ENCODE measurements around the gene VPS52. TPM values are rescaled to one million over a fixed set of nuclear protein-coding genes. Genes with fewer than 3 reads are reported as not detected.

VPS52 gene
- total RNA-seq, 1 donor from 2014 or later: 35.1 TPM

DNA sequence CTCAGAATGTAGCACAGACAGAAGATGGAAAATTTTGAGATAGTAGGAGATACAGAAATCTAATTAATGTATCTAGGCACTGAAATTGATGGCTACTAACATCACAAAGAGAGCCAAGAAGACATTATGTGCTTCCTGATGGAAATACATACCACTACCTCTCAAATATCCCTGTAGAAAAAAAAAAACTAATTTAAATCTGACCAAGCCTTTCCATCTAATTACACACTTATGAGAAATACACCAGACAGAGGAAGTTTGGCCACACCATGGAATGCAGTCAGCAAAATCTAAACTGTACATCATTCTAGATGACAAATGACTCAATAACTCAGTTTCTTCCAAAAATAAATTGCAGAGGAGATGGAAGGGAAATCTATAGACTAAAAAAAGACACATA, 18.9 kb downstream of the VPS52 start:
- Histone ChIP-seq H3K27ac (replicated peaks) (no peak overlapping the region), H3K4me3 (no peak overlapping the region), H3K36me3 (peaks cover 38% of the 10 kb centered on the region), H3K9me3 (replicated peaks) (no peaks in the 10 kb centered on the region), H3K4me1 (peaks cover 28% of the 10 kb centered on the region), H3K27me3 (ENCODE audit: low read depth) (no peaks in the 10 kb centered on the region)
- DNase-seq: no peak
- intact Hi-C loops (cut with micrococcal nuclease): no loop called here
- TF ChIP-seq, protein P1, sequence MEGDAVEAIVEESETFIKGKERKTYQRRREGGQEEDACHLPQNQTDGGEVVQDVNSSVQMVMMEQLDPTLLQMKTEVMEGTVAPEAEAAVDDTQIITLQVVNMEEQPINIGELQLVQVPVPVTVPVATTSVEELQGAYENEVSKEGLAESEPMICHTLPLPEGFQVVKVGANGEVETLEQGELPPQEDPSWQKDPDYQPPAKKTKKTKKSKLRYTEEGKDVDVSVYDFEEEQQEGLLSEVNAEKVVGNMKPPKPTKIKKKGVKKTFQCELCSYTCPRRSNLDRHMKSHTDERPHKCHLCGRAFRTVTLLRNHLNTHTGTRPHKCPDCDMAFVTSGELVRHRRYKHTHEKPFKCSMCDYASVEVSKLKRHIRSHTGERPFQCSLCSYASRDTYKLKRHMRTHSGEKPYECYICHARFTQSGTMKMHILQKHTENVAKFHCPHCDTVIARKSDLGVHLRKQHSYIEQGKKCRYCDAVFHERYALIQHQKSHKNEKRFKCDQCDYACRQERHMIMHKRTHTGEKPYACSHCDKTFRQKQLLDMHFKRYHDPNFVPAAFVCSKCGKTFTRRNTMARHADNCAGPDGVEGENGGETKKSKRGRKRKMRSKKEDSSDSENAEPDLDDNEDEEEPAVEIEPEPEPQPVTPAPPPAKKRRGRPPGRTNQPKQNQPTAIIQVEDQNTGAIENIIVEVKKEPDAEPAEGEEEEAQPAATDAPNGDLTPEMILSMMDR (IDR thresholded peaks at IDR 0.05; ENCODE audit: borderline replicate concordance): no peak

DNA sequence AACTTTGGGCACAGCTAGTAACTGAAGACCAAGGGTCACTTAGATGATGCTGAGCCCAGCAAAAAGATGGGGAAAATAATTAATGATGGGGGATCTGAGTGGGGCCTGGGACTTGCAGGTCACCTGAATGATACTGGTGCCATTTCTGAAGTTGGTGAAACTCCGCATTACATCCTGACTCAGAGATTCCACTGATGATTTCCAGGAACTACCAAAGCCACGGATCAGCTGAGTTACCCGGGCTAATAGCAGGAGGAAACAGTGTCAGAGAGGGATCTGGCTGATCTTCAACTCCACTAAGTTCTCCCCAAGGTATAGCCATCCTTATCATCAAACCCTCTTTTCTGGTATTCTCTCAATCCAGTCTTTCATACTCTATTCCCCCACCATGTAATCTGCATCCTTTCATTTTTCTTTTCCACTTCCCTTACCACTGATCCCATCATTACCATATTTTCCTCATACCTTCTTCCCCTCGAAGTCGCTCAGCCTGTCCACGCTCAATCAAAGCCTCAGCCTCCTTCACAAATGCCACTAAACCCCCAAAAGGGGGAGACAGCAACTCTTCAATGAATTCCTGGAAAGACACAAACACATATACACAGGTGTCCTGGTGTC, 20.2 kb downstream of the VPS52 start:
- no peaks in the 10 kb centered on the region for H3K27me3 ChIP-seq (ENCODE audit: low read depth)
- TF ChIP-seq, protein P1 (IDR thresholded peaks at IDR 0.05; ENCODE audit: borderline replicate concordance): no peak
- intact Hi-C loops (cut with micrococcal nuclease): no loop called here

DNA sequence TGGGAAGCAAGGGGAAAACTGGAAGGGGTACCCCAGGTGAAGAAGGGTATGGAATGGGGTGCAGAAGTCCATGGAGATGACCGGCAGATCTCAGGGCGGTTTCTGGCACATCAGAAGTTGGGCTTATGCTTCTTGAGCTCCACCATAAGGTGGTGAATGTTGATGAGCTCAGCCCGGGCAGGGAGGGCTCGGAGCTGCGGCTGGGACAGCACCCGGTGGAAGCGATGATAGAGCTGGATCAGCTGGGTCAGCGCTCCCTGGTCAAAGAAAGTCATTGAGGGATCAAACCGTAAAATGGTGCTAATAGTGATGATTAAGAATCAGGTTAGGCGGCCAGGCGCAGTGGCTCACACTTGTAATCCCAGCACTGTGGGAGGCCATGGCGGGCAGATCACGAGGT, 20.9 kb downstream of the VPS52 start:
- intact Hi-C loops (cut with micrococcal nuclease): no loop called here
- TF ChIP-seq, protein P1 (IDR thresholded peaks at IDR 0.05; ENCODE audit: borderline replicate concordance): no peak
- no peak overlapping the region for H3K4me3 ChIP-seq
- peaks cover 23% of the 10 kb centered on the region for H3K36me3 ChIP-seq
- H3K27ac ChIP-seq (replicated peaks): peak overlapping the region; percentile 96
- H3K9me3 ChIP-seq (replicated peaks): no peaks in the 10 kb centered on the region
- peaks cover 30% of the 10 kb centered on the region for H3K4me1 ChIP-seq
- no peak for DNase-seq
- no peaks in the 10 kb centered on the region for H3K27me3 ChIP-seq (ENCODE audit: low read depth)

More for the DNA sequence above, 20.2 kb downstream of the VPS52 start:
- Histone ChIP-seq H3K4me1 (peaks cover 30% of the 10 kb centered on the region), H3K4me3 (no peak overlapping the region), H3K9me3 (replicated peaks) (no peaks in the 10 kb centered on the region), H3K36me3 (peaks cover 25% of the 10 kb centered on the region), H3K27ac (replicated peaks) (no peak overlapping the region)
- no peak for DNase-seq

DNA sequence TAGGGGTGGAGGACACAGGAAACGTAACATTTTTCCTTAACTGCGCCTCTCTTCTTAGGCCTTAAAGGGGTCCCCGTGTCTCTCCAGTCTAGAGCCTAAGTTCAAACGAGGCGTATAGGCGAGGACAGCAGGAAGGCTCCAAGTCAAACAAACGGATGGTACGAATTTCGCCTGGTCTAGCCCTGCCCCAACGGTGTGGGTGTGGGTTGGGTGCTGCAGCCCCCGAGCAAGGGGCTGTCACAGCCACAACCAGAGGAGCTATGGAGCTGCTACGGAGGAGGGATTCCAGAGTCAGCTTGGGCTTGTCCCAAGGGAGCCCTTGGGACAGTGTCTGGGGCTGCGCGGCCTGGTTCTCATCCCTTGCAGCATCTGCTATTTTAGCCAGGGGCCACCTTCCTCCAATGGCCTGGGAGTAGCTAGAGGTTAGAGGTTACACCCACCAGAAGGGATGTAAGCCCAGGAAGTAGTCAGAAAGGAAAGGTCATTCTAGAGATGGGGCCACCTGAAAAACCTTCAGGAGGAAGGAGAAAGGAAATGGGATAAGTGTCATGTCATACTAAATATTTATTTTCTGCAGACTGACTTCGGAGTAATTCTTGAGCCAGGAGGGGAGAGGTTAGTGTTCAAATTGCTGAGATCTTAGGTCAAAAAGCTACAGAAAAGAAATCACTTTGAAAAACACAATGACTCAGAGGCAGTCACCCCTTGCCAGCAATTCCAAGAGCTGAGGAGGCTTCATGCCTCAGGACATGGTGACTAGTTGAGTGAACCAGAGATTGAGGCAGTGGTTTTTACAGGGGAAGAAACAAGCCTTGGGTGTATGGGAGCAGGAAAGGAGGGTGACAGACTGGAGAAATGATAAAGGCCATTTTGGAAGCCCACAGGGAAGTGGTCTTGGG, 21.7 kb downstream of the VPS52 start:
- intact Hi-C loops (cut with micrococcal nuclease): loop anchor here (5.0 kb wide), 2 partner anchors 88 to 128 kb away; no protein-coding TSS in a partner anchor
- DNase-seq: no peak
- peak overlapping the region; percentile 72 for H3K4me3 ChIP-seq
- TF ChIP-seq, protein P1 (IDR thresholded peaks at IDR 0.05; ENCODE audit: borderline replicate concordance): no peak
- peaks cover 6% of the 10 kb centered on the region for H3K27me3 ChIP-seq (ENCODE audit: low read depth)
- H3K36me3 ChIP-seq: peaks cover 23% of the 10 kb centered on the region
- no peaks in the 10 kb centered on the region for H3K9me3 ChIP-seq (replicated peaks)
- H3K27ac ChIP-seq (replicated peaks): peak overlapping the region; percentile 96
- peaks cover 30% of the 10 kb centered on the region for H3K4me1 ChIP-seq

DNA sequence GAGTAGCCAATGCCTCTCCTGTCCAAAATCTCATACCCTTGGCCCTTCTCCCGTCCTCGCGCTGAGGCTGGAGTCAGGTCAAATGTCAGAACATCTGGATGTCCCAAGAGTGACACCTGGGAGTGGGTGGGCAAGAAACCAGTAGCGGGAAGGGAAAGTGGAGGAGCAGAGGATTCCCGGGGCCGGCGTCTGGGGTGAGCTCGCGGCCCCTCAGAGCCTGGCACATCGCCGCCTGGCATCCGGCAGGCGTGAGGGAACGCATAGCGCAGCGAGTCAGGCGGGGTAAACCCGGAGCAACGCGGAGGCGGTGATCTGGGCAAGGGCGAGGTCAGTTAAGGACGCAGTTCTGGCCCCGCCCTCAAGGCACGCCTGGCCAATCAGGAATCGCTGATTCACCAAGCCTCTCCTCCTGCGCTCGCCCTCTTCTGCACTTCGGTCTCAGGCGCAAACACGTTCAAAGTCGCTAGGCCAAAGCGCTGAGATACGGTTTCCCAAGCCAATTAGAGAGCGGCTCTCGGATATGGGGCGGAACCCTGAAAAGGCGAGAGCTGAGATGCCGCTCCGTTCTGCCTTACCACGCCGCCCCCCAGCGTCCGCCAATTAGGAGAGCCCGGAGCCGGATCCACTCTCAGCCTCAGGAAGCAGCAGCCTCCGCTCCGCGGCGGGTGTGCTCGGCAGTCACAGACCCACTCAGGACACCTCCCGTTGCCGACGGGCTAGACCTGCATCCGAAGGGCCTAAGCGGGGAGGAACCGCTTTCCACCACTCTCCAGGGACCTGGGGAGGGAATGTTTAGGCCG, 22.5 kb downstream of the VPS52 start:
- peak overlapping the region; percentile 96 for H3K27ac ChIP-seq (replicated peaks)
- H3K4me3 ChIP-seq: peak overlapping the region; percentile 72
- peaks cover 13% of the 10 kb centered on the region for H3K27me3 ChIP-seq (ENCODE audit: low read depth)
- no peaks in the 10 kb centered on the region for H3K9me3 ChIP-seq (replicated peaks)
- peak; percentile 97 for DNase-seq
- TF ChIP-seq, protein P1 (IDR thresholded peaks at IDR 0.05; ENCODE audit: borderline replicate concordance): peak; percentile 35
- intact Hi-C loops (cut with micrococcal nuclease): loop anchor here (5.0 kb wide), 2 partner anchors 87 to 127 kb away; no protein-coding TSS in a partner anchor
- H3K36me3 ChIP-seq: peaks cover 22% of the 10 kb centered on the region
- H3K4me1 ChIP-seq: peaks cover 30% of the 10 kb centered on the region
